ENCODE results near the gene ARHGEF40.

The ARHGEF40 gene

GRCh38 chr14:21041676-21042433, 28.2 kb upstream of the ARHGEF40 start, which contains the start of gene RNASE7:
RNASE7 (plus strand) TSS chr14:21042362; CDS start chr14:21042993, 631 bp downstream.
- H3K27me3 ChIP-seq: peaks cover 0 to 8% of the 10 kb centered on the region in 2 donors
- H3K4me3 ChIP-seq: no peak within 1 kb of the TSS
- no peaks in the 10 kb centered on the region for H3K36me3 ChIP-seq
- H3K9me3 ChIP-seq: no peaks in the 10 kb centered on the region
- DNase-seq: no peak
- no peak for TF ChIP-seq CTCF (IDR thresholded peaks at IDR 0.05)
- H3K27ac ChIP-seq: no peak within 1 kb of the TSS
- intact Hi-C loops (cut with DNase I; ENCODE audit: low total_unique reads): loop anchor here (2.0 kb wide), 1 partner anchor 27 kb away; no protein-coding TSS in a partner anchor
- H3K4me1 ChIP-seq: peaks cover 0 to 25% (median 19%) of the 10 kb centered on the region in 4 donors

GRCh38 chr14:21042918-21043317, 27.2 kb upstream of the ARHGEF40 start:
- Histone ChIP-seq H3K4me1 (peaks cover 0 to 25% (median 19%) of the 10 kb centered on the region in 4 donors), H3K9me3 (no peaks in the 10 kb centered on the region), H3K4me3 (no peak overlapping the region), H3K27ac (no peak overlapping the region), H3K27me3 (peaks cover 0 to 8% of the 10 kb centered on the region in 2 donors), H3K36me3 (no peaks in the 10 kb centered on the region)
- no peak for DNase-seq
- intact Hi-C loops (cut with DNase I; ENCODE audit: low total_unique reads): no loop called here
- TF ChIP-seq CTCF (IDR thresholded peaks at IDR 0.05): no peak

GRCh38 chr14:21043387-21043973, 26.6 kb upstream of the ARHGEF40 start:
- peaks cover 0 to 8% of the 10 kb centered on the region in 2 donors for H3K27me3 ChIP-seq
- no peak for TF ChIP-seq CTCF (IDR thresholded peaks at IDR 0.05)
- H3K4me3 ChIP-seq: no peak overlapping the region
- intact Hi-C loops (cut with DNase I; ENCODE audit: low total_unique reads): no loop called here
- H3K36me3 ChIP-seq: no peaks in the 10 kb centered on the region
- H3K4me1 ChIP-seq: peaks cover 0 to 20% (median 15%) of the 10 kb centered on the region in 4 donors
- no peak for DNase-seq
- H3K9me3 ChIP-seq: no peaks in the 10 kb centered on the region
- H3K27ac ChIP-seq: no peak overlapping the region

- DNase-seq: no peak
- Histone ChIP-seq H3K9me3 (no peaks in the 10 kb centered on the region), H3K36me3 (no peaks in the 10 kb centered on the region), H3K27ac (no peak overlapping the region), H3K4me1 (peaks cover 0 to 15% (median 9%) of the 10 kb centered on the region in 4 donors), H3K4me3 (no peak overlapping the region), H3K27me3 (peaks cover 0 to 8% of the 10 kb centered on the region in 2 donors)
- no peak for TF ChIP-seq CTCF (IDR thresholded peaks at IDR 0.05)
- intact Hi-C loops (cut with DNase I; ENCODE audit: low total_unique reads): no loop called here
Observed at GRCh38 chr14:21043974-21044618, 26.0 kb upstream of the ARHGEF40 start.

- Histone ChIP-seq H3K27ac (no peak overlapping the region), H3K27me3 (peaks cover 0 to 8% of the 10 kb centered on the region in 2 donors), H3K9me3 (no peaks in the 10 kb centered on the region), H3K4me3 (no peak overlapping the region), H3K4me1 (peaks cover 0 to 5% (median 0%) of the 10 kb centered on the region in 4 donors), H3K36me3 (no peaks in the 10 kb centered on the region)
- intact Hi-C loops (cut with DNase I; ENCODE audit: low total_unique reads): no loop called here
- no peak for DNase-seq
- no peak for TF ChIP-seq CTCF (IDR thresholded peaks at IDR 0.05)
Observed at GRCh38 chr14:21047378-21047781, 22.7 kb upstream of the ARHGEF40 start.
